K562 (cell line): ENCODE data around the gene MESP1. TPM values are rescaled to one million over a fixed set of nuclear protein-coding genes. Genes with fewer than 3 reads are reported as not detected.

Source experiments
- ATAC-seq: fragments of 200-7000 bp; cut with Tn5 transposase; 3 replicates; pipeline ENCODE4 v1.9.1; 2020; ENCODE audit warnings: moderate library complexity
- BruUV-seq: library from RNA; stranded (reverse); fragments of 400-500 nt; replicated peaks from 2 replicates; lab custom pipeline; 2021; lab: Mats Ljungman, UMichigan
- CTCF ChIA-PET: fragments of 300-600 bp; formaldehyde crosslinking; extraction: SDS; loops from one replicate; lab custom pipeline; 2021; ENCODE audit warnings: low intra/inter-chr PET ratio; lab: Yijun Ruan, JAX
- POLR2A ChIA-PET: fragments of 300-600, 350-650 bp; sonication (Branson Sonifier 250); formaldehyde crosslinking; extraction: SDS; loops from one replicate; lab custom pipeline; 2021; ENCODE audit warnings: antibody characterized with exemption, inconsistent platforms; lab: Yijun Ruan, JAX
- DNase-seq, 4 experiments: peaks; one replicate each; pipeline versions ENCODE4 v3.0.0 to v3.0.0-alpha.2; 2011 to 2018; ENCODE audit warnings: low spot score in 3 of 4, mixed read lengths in 3 of 4; ENCODE audit errors: extremely low read depth in 1 of 4
- FAIRE-seq: peaks from 2 replicates; lab custom pipeline; 2011; peaks lifted over from hg19 to GRCh38; lab: Jason Lieb, UNC
- H2AFZ ChIP-seq: 2 replicates; pipeline ENCODE4 v1.6.0; 2011; ENCODE audit warnings: low read depth, low read length, control low read depth, inconsistent platforms
- H3K27ac ChIP-seq: fragments of 200-600 bp; 3 replicates; pipeline ENCODE4 v1.8.0; 2011; ENCODE audit warnings: low read depth, mild to moderate bottlenecking, control low read depth, inconsistent platforms, low read length, moderate library complexity, mixed read lengths; ENCODE audit errors: extremely low read depth
- H3K27me3 ChIP-seq, 2 experiments: fragments of 300-600 bp in 1 of 2; 2 replicates in 1 of 2; 3 replicates in 1 of 2; pipeline versions ENCODE4 v1.6.0 to v1.8.0; 2011; ENCODE audit warnings: inconsistent platforms in 2 of 2, low read length in 2 of 2, mild to moderate bottlenecking in 1 of 2, mixed read lengths in 1 of 2, moderate library complexity in 1 of 2; ENCODE audit not compliant: control insufficient read depth in 2 of 2, insufficient read depth in 2 of 2
- H3K36me3 ChIP-seq: fragments of 300-600 bp; 3 replicates; pipeline ENCODE4 v1.8.0; 2011; ENCODE audit warnings: mild to moderate bottlenecking, low read length, inconsistent platforms; ENCODE audit not compliant: control insufficient read depth, insufficient read depth
- H3K4me1 ChIP-seq, 2 experiments: fragments of 200-600 bp in 1 of 2; replicated peaks in 1 of 2; 2 replicates in 1 of 2; 3 replicates in 1 of 2; pipeline versions ENCODE4 v1.5.1 to v1.8.0; 2011; ENCODE audit warnings: inconsistent platforms in 2 of 2, low read length in 2 of 2, mild to moderate bottlenecking in 1 of 2, mixed read lengths in 1 of 2, moderate library complexity in 1 of 2; ENCODE audit not compliant: control insufficient read depth in 2 of 2, insufficient read depth in 2 of 2
- H3K4me2 ChIP-seq: 2 replicates; pipeline ENCODE4 v1.6.1; 2011; ENCODE audit warnings: low read length, control low read depth, inconsistent platforms, mixed read lengths; ENCODE audit not compliant: insufficient read depth
- H3K4me3 ChIP-seq: fragments of 200-600 bp; sonication (generic), shearing (Covaris generic); 2 replicates; pipeline ENCODE4 v1.5.1; 2016; ENCODE audit warnings: control low read depth, inconsistent platforms
- H3K79me2 ChIP-seq: fragments of 200-600 bp; 3 replicates; pipeline ENCODE4 v1.8.0; 2011; ENCODE audit warnings: low read length, inconsistent platforms; ENCODE audit not compliant: control insufficient read depth, insufficient read depth
- H3K9ac ChIP-seq, 2 experiments: 2 replicates each; pipeline versions ENCODE4 v1.6.0 to v1.6.1; 2011; ENCODE audit warnings: low read depth in 2 of 2, low read length in 2 of 2, control low read depth in 1 of 2, inconsistent platforms in 1 of 2, mild to moderate bottlenecking in 1 of 2, mixed read lengths in 1 of 2; ENCODE audit not compliant: insufficient read depth in 1 of 2
- H3K9me1 ChIP-seq: one replicate; pipeline ENCODE4 v1.6.0; 2011; ENCODE audit warnings: inconsistent platforms, mild to moderate bottlenecking, low read length, moderate library complexity; ENCODE audit not compliant: control insufficient read depth, insufficient read depth
- H3K9me3 ChIP-seq: replicated peaks from 2 replicates; pipeline ENCODE4 v1.5.1; 2011; ENCODE audit warnings: low read depth, low read length, inconsistent platforms; ENCODE audit not compliant: control insufficient read depth, insufficient read depth
- H4K20me1 ChIP-seq: replicated peaks from 2 replicates; pipeline ENCODE4 v1.6.1; 2011; ENCODE audit warnings: low read length, inconsistent platforms, mixed read lengths; ENCODE audit not compliant: control insufficient read depth, insufficient read depth
- C11orf30 ChIP-seq: fragments of 450-650 bp; IDR thresholded peaks from 2 replicates; pipeline ENCODE4 v1.6.1; 2016; ENCODE audit warnings: low read depth, mild to moderate bottlenecking
- CCNT2 ChIP-seq: IDR thresholded peaks from 2 replicates; pipeline ENCODE4 v1.6.1; 2011; ENCODE audit warnings: borderline replicate concordance, low read depth, mild to moderate bottlenecking, moderate library complexity, mixed read lengths, low read length; ENCODE audit not compliant: insufficient read length; ENCODE audit errors: extremely low read depth
- ELK1 ChIP-seq: sonication (generic); formaldehyde crosslinking; IDR thresholded peaks from 2 replicates; pipeline ENCODE4 v1.8.1; 2022; ENCODE audit warnings: missing genetic modification reagents
- ESRRA ChIP-seq: fragments of 450-650 bp; IDR thresholded peaks from 2 replicates; pipeline ENCODE4 v1.6.1; 2014; ENCODE audit warnings: low read depth, mild to moderate bottlenecking, moderate library complexity, borderline replicate concordance
- MAFF ChIP-seq: IDR thresholded peaks from 2 replicates; pipeline ENCODE4 v1.6.1; 2012; ENCODE audit warnings: low read length, improper control_type of control experiment
- MAFG ChIP-seq: fragments of 450-650 bp; conservative IDR thresholded peaks from 2 replicates; pipeline ENCODE4 v1.6.1; 2016; ENCODE audit warnings: missing genetic modification characterization, missing compliant biosample characterization
- MAFK ChIP-seq: IDR thresholded peaks from 2 replicates; pipeline ENCODE4 v1.6.1; 2011; ENCODE audit warnings: low read length, improper control_type of control experiment
- NFE2 ChIP-seq: IDR thresholded peaks from 2 replicates; pipeline ENCODE4 v1.6.1; 2014; ENCODE audit warnings: antibody characterized with exemption, low read depth
- NR3C1 ChIP-seq: sonication (generic); formaldehyde crosslinking; IDR thresholded peaks from 2 replicates; pipeline ENCODE4 v1.8.1; 2022; ENCODE audit warnings: missing genetic modification reagents
- PRPF4 ChIP-seq: fragments of 200-400 bp; formaldehyde crosslinking; IDR thresholded peaks from one replicate; pipeline ENCODE4 v1.6.1; 2017; ENCODE audit warnings: low read length, low read depth, mild to moderate bottlenecking; ENCODE audit not compliant: insufficient read depth, poor library complexity, severe bottlenecking
- ZNF316 ChIP-seq: fragments of 450-650 bp; IDR thresholded peaks from 2 replicates; pipeline ENCODE4 v1.6.1; 2016
- WGBS: fragments of 100-300 bp; shearing (Covaris generic); methylation state at CpG from one replicate; pipeline ENCODE4 v1.1.6; 2016; ENCODE audit warnings: low coverage, mixed read lengths; ENCODE audit not compliant: insufficient coverage; ENCODE audit errors: missing lambda C conversion rate; 5-methylcytosine and 5-hydroxymethylcytosine counted together
- in situ Hi-C: fragments of 300-500 bp; cut with MboI; formaldehyde crosslinking; loops from 4 replicates; pipeline ENCODE4 v1.15.0; 2018; ENCODE audit warnings: inconsistent platforms, mixed read lengths
- intact Hi-C: fragments of 100-400 bp; cut with micrococcal nuclease; formaldehyde crosslinking; loops from 2 replicates; pipeline ENCODE4 v1.14.2; 2022
- polyA plus RNA-seq, 8 experiments: library from polyadenylated mRNA; depleted of rRNA in 4 of 8; stranded (reverse) in 5 of 8; unstranded in 3 of 8; fragments of >200 nt; fragmentation: Nextera tagmentation in 2 of 8; fragmentation: Illumina TruSeq in 1 of 8; extraction: Ambion mirVana in 2 of 8; extraction: Trizol in 1 of 8; gene quantifications; 2 replicates each; pipeline versions ENCODE4 v1.2.1 to v1.2.3, GENCODE V29; 2011 to 2014; ENCODE audit warnings: inconsistent platforms in 1 of 8, missing spikeins in 1 of 8
- total RNA-seq, 7 experiments: library from RNA; depleted of rRNA in 6 of 7; stranded (reverse); fragments of >200 nt in 6 of 7; fragmentation: Illumina TruSeq in 2 of 7; extraction: Trizol in 2 of 7; gene quantifications; 2 replicates each; pipeline versions ENCODE4 v1.2.1 to v1.2.3, GENCODE V29; 2011 to 2021; ENCODE audit warnings: low replicate concordance in 1 of 7

MESP1 gene
- total and polyA plus RNA-seq, 9 of the 15 experiments (the other 6 are each of a cell fraction or from before 2014, with no cell fraction given): 0.14 to 1.1 (median 0.36) TPM; not detected in 4

DNA sequence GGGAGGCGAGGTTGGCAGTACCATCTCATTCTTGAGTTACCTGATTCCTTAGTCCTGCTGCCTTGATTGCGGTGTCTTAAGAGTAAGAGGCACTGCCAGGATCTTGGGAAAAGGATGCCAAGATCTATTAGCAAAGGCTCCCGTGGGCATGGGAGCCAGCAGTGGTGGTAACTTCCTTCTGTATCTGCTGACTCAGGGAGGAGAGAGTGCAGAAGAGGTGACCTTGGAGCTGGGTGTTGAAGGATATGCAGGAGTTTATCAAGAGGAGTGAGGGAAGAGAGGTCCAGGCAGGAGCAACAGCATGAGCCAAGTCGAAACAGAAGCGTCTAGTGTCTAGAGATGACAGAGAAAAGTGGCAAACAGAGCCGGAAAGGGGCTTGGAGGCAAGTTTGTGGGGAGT is 29.6 kb upstream of the MESP1 start:
- Histone ChIP-seq H3K4me1 (peaks cover 37 to 57% of the 10 kb centered on the region in 2 experiments), H2AFZ (peak overlapping the region; percentile 57; the same call in 1 of the 2 replicates), H3K27me3 (no peaks in the 10 kb centered on the region), H3K4me2 (no peak overlapping the region; the same call in 1 of the 2 replicates), H3K4me3 (no peak overlapping the region), H3K36me3 (no peaks in the 10 kb centered on the region), H3K9me3 (no peaks in the 10 kb centered on the region), H4K20me1 (no peaks in the 10 kb centered on the region), H3K9me1 (no peaks in the 10 kb centered on the region), H3K9ac (peak overlapping the region in 1 of 2 experiments; percentile 47; a peak in 2 of 4 replicates), H3K27ac (0 out of 3 replicates have a peak overlapping the region, but pooled peaks have one; percentile 10), H3K79me2 (no peaks in the 10 kb centered on the region)
- peak; percentile 83 for TF ChIP-seq ESRRA
- peak; percentile 18; the same call in 1 of the 2 replicates for TF ChIP-seq NFE2
- TF ChIP-seq NR3C1 (CRISPR knock-in tag): no peak
- TF ChIP-seq ELK1 (CRISPR knock-in tag): no peak
- TF ChIP-seq CCNT2: no peak
- TF ChIP-seq MAFK: peak; percentile 40
- TF ChIP-seq C11orf30: peak; percentile 83
- TF ChIP-seq ZNF316: peak; percentile 84
- no peak for TF ChIP-seq PRPF4
- TF ChIP-seq MAFG (tag): peak; percentile 71
- TF ChIP-seq MAFF: peak; percentile 49; the same call in 1 of the 2 replicates
- CTCF ChIA-PET: no interaction called here
- in situ Hi-C loops: loop anchor here (10.0 kb wide), 1 partner anchor 454 kb away; the partner anchor contains the start of genes CIB1 and GDPGP1
- DNase-seq (no peak), FAIRE-seq (no peak), ATAC-seq (no peak)
- BruUV-seq: no TSS peak
- POLR2A ChIA-PET: interaction anchor here (0.7 to 1.2 kb wide), 4 partner anchors 14 to 82 kb away, joined by 3 to 4 read pairs (median 4); no protein-coding TSS in a partner anchor
- intact Hi-C loops: no loop called here
- WGBS: 55% methylated on average over 6 of the region's 6 CpGs
